Gastrocnemius medialis (tissue), 4 donors: ENCODE measurements around the gene ITGAE.

Experiments used
- POLR2A ChIP-seq, 2 donors: fragments of 450-650 bp; IDR thresholded peaks; one replicate each; pipeline ENCODE4 v1.6.1; 2017; ENCODE audit warnings: antibody characterized with exemption in 2 of 2, mild to moderate bottlenecking in 2 of 2, moderate library complexity in 2 of 2
- TF ChIP-seq, protein P1 (sequence below), 5 experiments: fragments of 450-650 bp in 3 of 5; fragments of 200-600 bp in 2 of 5; sonication (generic) in 2 of 5; IDR thresholded peaks in 4 of 5; conservative IDR thresholded peaks in 1 of 5; 1 replicate in 4 of 5; 2 replicates in 1 of 5; pipeline ENCODE4 v1.5.1; 2016 to 2019; ENCODE audit warnings: antibody characterized with exemption in 5 of 5, mild to moderate bottlenecking in 3 of 5, moderate library complexity in 3 of 5

GRCh38 chr17:3750926-3751325, 50.1 kb downstream of the ITGAE start:
- TF ChIP-seq, protein P1, sequence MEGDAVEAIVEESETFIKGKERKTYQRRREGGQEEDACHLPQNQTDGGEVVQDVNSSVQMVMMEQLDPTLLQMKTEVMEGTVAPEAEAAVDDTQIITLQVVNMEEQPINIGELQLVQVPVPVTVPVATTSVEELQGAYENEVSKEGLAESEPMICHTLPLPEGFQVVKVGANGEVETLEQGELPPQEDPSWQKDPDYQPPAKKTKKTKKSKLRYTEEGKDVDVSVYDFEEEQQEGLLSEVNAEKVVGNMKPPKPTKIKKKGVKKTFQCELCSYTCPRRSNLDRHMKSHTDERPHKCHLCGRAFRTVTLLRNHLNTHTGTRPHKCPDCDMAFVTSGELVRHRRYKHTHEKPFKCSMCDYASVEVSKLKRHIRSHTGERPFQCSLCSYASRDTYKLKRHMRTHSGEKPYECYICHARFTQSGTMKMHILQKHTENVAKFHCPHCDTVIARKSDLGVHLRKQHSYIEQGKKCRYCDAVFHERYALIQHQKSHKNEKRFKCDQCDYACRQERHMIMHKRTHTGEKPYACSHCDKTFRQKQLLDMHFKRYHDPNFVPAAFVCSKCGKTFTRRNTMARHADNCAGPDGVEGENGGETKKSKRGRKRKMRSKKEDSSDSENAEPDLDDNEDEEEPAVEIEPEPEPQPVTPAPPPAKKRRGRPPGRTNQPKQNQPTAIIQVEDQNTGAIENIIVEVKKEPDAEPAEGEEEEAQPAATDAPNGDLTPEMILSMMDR (IDR thresholded peaks at IDR 0.05 in 4 of 5, conservative IDR thresholded peaks at IDR 0.05 in 1 of 5) = no peak
- no peak for TF ChIP-seq POLR2A (IDR thresholded peaks at IDR 0.05)
